Body of pancreas (tissue), 4 donors: ENCODE results near the gene CCNG1. TPM values are rescaled to one million over a fixed set of nuclear protein-coding genes. Genes with fewer than 3 reads are reported as not detected.

ENCODE experiments used
- ATAC-seq: fragments of 150-250 bp; one replicate; pipeline ENCODE4 v1.9.1; 2016
- DNase-seq, 4 donors: peaks; one replicate each; pipeline ENCODE4 v3.0.0-alpha.2; 2019
- H3K27ac ChIP-seq, 4 donors: fragments of 200-600 bp; sonication (generic); 1 replicate in 3 of 4; 2 replicates in 1 of 4; pipeline versions ENCODE4 v1.5.1 to v1.6.1; 2016 to 2019; ENCODE audit warnings: mild to moderate bottlenecking in 1 of 4, mixed read lengths in 1 of 4, moderate library complexity in 1 of 4
- H3K27me3 ChIP-seq, 2 donors: fragments of 200-600 bp; sonication (generic); one replicate each; pipeline ENCODE4 v1.6.0; 2016; ENCODE audit warnings: mild to moderate bottlenecking in 1 of 2
- H3K36me3 ChIP-seq, 2 donors: fragments of 200-600 bp; sonication (generic); replicated peaks in 1 of 2; 2 replicates each; pipeline ENCODE4 v1.5.1; 2016; ENCODE audit warnings: low read depth in 2 of 2; ENCODE audit not compliant: insufficient read depth in 1 of 2
- H3K4me1 ChIP-seq: fragments of 200-600 bp; sonication (generic); one replicate; pipeline ENCODE4 v1.6.0; 2016
- H3K4me3 ChIP-seq, 2 donors: fragments of 200-600 bp; sonication (generic); 1 replicate in 1 of 2; 2 replicates in 1 of 2; pipeline ENCODE4 v1.5.1; 2016 to 2019
- H3K9me3 ChIP-seq, 3 donors: fragments of 200-600 bp; sonication (generic); 1 replicate in 2 of 3; 2 replicates in 1 of 3; pipeline ENCODE4 v1.5.1; 2016
- CTCF ChIP-seq, 7 experiments: fragments of 450-650 bp in 4 of 7; fragments of 200-600 bp in 3 of 7; sonication (generic) in 3 of 7; IDR thresholded peaks; one replicate each; pipeline ENCODE4 v1.5.1; 2016 to 2019; ENCODE audit warnings: antibody characterized with exemption in 7 of 7
- POLR2A ChIP-seq, 3 donors: fragments of 450-650 bp; IDR thresholded peaks; one replicate each; pipeline ENCODE4 v1.6.1; 2016; ENCODE audit warnings: antibody characterized with exemption in 3 of 3, mild to moderate bottlenecking in 2 of 3
- WGBS, 2 donors: methylation state at CpG; one replicate each; pipeline ENCODE4 v1.1.5; 2017; 5-methylcytosine and 5-hydroxymethylcytosine counted together
- intact Hi-C: fragments of 100-400 bp; cut with DNase I; formaldehyde crosslinking; loops from one replicate; pipeline ENCODE4 v1.15.1; 2023
- total RNA-seq, 2 donors: library from RNA; depleted of rRNA; stranded (reverse); fragments of >200 nt; gene quantifications; one replicate each; pipeline ENCODE4 v1.1.0, GENCODE V29; 2016

The CCNG1 gene
- total RNA-seq, 2 donors from 2014 or later: 52.4 to 118 TPM

- TF ChIP-seq POLR2A (IDR thresholded peaks at IDR 0.05): no peak
- no peak for TF ChIP-seq CTCF (IDR thresholded peaks at IDR 0.05)
- DNase-seq (no peak), ATAC-seq (no peak)
- no peaks in the 10 kb centered on the region for H3K9me3 ChIP-seq
- H3K27me3 ChIP-seq: no peaks in the 10 kb centered on the region
- peak overlapping the region in 1 of 4 donors; percentile 97 for H3K27ac ChIP-seq
- 39 to 52% methylated on average over 2 of the region's 2 CpGs for WGBS, 2 donors
- H3K4me1 ChIP-seq: peaks cover 56% of the 10 kb centered on the region
- intact Hi-C loops: no loop called here
- H3K4me3 ChIP-seq: no peak overlapping the region
- H3K36me3 ChIP-seq: peaks cover 0 to 13% of the 10 kb centered on the region in 2 donors
Observed at GRCh38 chr5:163439092-163439425, 1.7 kb downstream of the CCNG1 start.

- WGBS, 2 donors: 55 to 60% methylated on average over 3 of the region's 3 CpGs
Observed at GRCh38 chr5:163440954-163441353, 3.6 kb downstream of the CCNG1 start.

GRCh38 chr5:163444526-163444925 is 7.1 kb downstream of the CCNG1 start:
- H3K9me3 ChIP-seq: no peaks in the 10 kb centered on the region
- ATAC-seq (no peak), DNase-seq (no peak)
- no peak overlapping the region for H3K27ac ChIP-seq
- intact Hi-C loops: no loop called here
- H3K36me3 ChIP-seq: peaks cover 0 to 30% of the 10 kb centered on the region in 2 donors
- WGBS, 2 donors: 87 to 91% methylated on average over 1 of the region's 1 CpG
- H3K4me1 ChIP-seq: peaks cover 21% of the 10 kb centered on the region
- no peaks in the 10 kb centered on the region for H3K27me3 ChIP-seq
- H3K4me3 ChIP-seq: no peak overlapping the region
- TF ChIP-seq CTCF (IDR thresholded peaks at IDR 0.05) (no peak), POLR2A (IDR thresholded peaks at IDR 0.05) (no peak)

More at GRCh38 chr5:163440954-163441353, 3.6 kb downstream of the CCNG1 start:
- Histone ChIP-seq H3K36me3 (peaks cover 0 to 23% of the 10 kb centered on the region in 2 donors), H3K27me3 (no peaks in the 10 kb centered on the region), H3K27ac (no peak overlapping the region), H3K4me3 (no peak overlapping the region), H3K4me1 (peaks cover 44% of the 10 kb centered on the region), H3K9me3 (no peaks in the 10 kb centered on the region)
- intact Hi-C loops: no loop called here
- TF ChIP-seq CTCF (IDR thresholded peaks at IDR 0.05): no peak
- TF ChIP-seq POLR2A (IDR thresholded peaks at IDR 0.05): no peak
- ATAC-seq (no peak), DNase-seq (no peak)

DNA sequence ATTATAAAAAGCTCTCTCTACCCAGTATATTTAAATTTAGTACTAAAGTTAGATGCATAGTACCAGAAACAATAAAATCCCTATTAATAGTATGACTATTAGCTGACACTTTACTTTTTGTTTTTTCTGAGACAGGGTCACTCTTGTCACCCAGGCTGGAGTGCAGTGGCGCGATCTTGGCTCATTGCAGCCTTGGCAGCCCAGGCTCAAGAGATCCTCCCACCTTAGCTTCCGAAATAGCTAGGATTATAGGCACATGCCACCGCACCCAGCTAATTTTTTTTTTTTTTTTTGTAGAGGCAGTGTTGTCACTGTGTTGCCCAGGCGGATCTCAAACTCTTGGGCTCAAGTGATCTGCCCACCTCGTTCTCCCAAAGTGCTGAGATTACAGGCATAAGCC is 8.0 kb downstream of the CCNG1 start:
- no peak for ATAC-seq
- no peak for TF ChIP-seq CTCF (IDR thresholded peaks at IDR 0.05)
- TF ChIP-seq POLR2A (IDR thresholded peaks at IDR 0.05): no peak
- peaks cover 13% of the 10 kb centered on the region for H3K4me1 ChIP-seq
- H3K27ac ChIP-seq: no peak overlapping the region
- DNase-seq: no peak
- peaks cover 0 to 30% of the 10 kb centered on the region in 2 donors for H3K36me3 ChIP-seq
- no peaks in the 10 kb centered on the region for H3K9me3 ChIP-seq
- intact Hi-C loops: no loop called here
- no peaks in the 10 kb centered on the region for H3K27me3 ChIP-seq
- no peak overlapping the region for H3K4me3 ChIP-seq
- 91 to 98% methylated on average over 6 of the region's 6 CpGs for WGBS, 2 donors

- TF ChIP-seq CTCF (IDR thresholded peaks at IDR 0.05) (no peak), POLR2A (IDR thresholded peaks at IDR 0.05) (no peak)
- Histone ChIP-seq H3K4me3 (no peak overlapping the region), H3K4me1 (no peaks in the 10 kb centered on the region), H3K36me3 (peaks cover 0 to 27% of the 10 kb centered on the region in 2 donors), H3K9me3 (no peaks in the 10 kb centered on the region), H3K27ac (no peak overlapping the region), H3K27me3 (no peaks in the 10 kb centered on the region)
- DNase-seq (no peak), ATAC-seq (no peak)
- intact Hi-C loops: no loop called here
Observed at GRCh38 chr5:163447191-163447590, 9.8 kb downstream of the CCNG1 start.
